Stimulated activated CD8-positive, alpha-beta memory T cell treated with anti-CD3 and anti-CD28 coated beads, Interleukin-7, amount 100 ng/mL, for 48 hours (primary cell): ENCODE data around the gene OSBPL6.
"Not testable (repeated sequence)": the region's sequence is repeated elsewhere in the genome, so short reads cannot be mapped to it uniquely, and the experiment has no call there.

Experiments
- DNase-seq, 2 donors: peaks; one replicate each; pipeline ENCODE4 v3.0.0-alpha.2; 2020; ENCODE audit warnings: low read depth in 1 of 2; ENCODE audit errors: extremely low read depth in 1 of 2

OSBPL6 gene

DNA sequence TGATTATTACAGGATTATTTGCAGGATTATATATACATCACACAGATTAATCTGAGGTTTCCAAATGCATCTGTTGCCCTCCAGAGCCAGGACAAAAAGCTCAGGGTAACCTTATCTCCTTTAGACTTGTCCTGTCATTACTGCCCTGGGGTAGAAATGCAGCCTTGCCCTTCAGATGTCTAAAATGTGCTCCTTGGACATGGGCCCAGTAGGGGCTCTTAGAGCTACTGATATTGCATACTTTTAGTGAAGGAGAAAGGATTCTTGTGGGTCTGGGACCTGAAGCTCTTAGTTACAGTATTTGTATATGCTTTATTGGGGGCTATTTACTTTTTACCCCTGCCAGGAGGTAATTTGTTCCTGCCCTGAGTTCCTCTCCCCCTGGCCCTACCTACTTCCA, 200.5 kb downstream of the OSBPL6 start:
- DNase-seq, result no peak

DNA sequence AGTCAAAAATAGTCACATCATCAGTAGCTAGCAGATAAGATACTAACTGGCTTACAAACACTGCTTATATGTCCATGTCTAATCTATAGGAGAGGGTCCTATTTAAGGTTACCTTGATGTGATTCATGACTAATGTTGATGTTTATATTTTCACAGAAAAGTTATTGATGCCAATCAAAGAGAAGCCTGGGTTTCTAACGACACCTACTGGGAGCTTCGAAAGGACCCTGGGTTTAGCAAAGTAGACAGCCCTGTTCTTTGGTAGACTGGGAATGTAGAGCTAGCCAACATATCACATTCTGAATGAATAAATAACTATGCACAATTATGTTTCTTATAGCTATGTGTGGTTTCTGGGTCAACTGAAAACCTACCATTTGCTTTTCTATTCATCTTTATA, 201.0 kb downstream of the OSBPL6 start:
- no peak for DNase-seq

DNA sequence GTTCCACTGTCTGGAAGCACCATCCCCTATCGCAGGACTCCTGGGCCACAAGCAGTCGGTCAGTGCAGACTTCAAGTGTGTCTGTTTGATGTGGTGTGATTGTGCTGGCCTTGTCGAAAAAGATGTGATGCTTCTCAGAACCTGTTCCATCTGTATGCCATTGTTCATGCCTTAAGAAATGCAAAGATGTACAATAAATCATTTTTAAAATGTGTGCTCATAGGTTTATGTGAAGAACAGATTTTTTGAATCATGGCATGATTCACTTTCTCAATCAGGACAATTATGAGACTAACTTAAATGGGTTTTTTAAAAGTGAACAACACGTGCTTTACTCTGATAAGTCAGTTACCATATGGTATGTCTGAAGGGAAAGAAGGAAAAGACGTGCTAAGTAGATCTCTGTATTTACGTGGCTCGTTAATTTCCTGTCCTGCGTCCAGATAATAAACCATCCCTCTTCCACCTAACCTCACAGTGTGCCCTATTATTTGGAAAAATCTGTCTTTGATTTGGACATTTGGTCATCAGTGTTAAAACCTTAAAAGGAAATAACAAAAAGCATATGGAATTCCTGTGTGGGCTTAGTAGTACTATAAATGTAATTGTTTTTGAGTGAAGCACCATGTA, 201.7 kb downstream of the OSBPL6 start:
- DNase-seq, result no peak

DNA sequence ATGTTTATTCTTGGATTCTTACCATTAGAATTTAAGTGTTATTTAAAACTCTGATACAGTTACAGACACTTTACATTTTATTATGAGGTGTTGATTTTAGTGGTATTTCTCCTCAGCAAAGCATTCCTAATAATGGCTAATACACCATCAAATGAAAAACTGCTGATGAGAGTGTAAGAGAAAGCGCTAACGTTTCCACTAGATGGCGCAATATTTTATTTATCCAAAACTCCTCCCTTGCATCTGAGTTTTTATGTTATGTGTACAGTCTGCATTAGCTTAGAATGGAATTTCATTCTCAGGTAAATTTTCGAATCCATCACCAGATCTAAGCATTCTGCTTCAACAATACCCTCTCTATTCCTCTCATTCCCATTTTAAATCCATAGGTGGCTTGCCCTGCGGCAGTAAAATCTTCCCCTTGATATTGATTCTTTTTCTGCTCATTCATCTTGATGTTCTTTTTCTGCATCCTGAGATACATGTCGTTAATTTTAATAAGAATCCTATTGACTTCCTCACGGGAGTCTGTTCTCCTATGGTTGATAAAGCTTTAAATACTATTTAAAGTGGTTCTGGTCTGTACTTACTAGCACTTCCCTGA, 202.8 kb downstream of the OSBPL6 start:
- no peak for DNase-seq

DNA sequence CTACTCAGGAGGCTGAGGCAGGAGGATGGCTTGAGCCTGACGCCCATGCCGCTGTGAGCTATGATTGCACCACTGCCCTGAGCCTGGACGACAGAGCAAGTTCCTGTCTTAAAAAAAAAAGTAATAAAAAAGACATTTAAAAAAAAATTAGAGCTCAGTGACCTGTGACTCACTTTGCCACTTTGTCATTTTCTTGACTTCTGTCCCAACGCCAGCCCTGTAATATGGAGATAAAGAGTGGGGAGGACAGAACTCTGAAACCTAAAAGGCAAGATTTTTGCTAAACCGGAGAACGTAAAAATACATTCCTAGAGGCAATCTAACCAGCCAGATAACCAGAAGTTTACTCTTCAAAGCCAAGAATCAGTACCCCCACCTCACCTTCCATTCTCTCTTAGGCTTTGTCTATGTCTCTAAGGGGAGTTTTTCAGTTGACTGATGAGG, 207.7 kb downstream of the OSBPL6 start:
- DNase-seq, result no peak

DNA sequence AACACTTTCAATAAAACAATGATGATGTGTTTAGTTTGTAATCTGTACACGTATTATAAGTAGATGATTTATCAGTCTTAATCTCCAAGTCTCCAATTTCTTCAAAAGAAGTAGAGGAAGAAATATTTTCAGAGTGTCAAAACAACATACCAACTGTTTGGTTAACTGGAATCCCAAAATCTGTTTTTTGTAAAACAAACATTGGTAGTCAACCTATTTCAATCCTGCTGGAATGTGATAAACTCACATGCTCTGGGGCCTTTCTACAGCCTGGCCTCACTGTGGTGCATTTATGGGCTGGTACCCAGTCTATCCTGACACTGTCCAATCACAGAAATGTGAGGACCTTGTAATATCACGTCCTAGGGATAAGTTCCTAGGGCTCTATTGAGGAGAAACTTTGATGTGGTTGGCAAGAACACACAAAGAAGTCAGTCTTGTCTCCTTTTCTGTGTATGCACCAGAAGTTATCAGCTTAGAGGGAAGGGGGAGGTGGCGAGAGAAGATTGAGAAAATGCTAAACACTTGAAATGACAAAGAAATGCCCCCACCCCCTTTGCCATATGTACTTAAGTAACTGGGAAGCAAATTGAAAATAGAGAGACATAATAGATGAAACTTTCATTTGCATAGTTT, 209.5 kb downstream of the OSBPL6 start:
- no peak for DNase-seq

DNA sequence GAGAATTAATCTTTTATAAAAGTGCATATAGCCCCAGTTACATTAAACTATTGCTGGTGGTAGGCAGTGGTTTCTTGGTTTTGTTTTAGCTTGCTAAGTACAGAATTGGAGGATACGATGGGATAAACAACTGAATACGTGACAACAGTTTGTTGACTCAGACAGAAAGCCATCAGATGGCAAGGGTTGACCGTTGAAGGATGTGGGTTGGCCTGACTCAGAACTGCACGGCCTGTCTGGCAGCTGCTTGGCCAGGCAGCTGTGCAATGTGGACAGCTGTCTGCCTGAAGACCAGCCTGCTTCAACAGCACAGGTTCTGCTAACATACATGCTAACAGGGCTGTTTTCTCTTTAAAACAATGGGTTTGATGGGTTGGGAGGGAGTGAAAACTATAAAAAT, 210.1 kb downstream of the OSBPL6 start:
- peak; percentile 13 to 16 for DNase-seq

DNA sequence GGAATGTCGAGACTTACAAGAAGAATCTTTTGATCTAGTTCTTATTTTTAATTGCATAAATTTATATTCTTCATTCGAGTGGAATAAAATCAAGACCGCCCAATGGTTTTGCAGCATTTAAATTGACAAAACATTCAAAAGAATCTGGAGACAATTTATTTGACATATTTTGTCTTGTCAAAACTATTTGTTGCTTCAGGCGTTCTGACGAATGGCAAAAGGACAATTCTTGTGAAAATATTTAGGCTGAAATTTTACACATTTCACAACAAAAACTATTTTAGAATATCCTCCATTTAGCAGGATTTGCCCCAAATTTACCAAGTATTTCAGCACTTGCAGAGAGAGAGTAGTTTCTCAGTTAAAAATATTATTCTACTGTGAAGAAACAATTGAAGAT, 214.9 kb downstream of the OSBPL6 start:
- DNase-seq, result no peak

DNA sequence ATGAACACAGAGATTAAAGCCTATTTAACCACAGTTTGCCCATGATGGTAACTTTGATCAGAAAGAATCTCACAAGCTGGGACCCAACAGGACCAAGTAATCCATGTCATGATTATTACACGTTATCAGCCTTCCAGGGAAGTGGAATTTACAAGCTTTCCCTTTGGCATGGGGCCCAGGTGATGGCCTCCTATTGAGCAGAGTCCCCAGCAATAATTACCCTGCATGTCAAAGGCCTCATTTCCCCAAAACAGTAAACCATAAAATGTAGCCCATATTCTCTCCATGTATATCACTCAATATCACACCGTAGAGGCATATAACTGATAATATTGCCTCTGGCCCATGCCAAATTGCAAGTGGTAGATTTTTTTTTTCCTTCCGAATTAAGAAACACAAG, 217.7 kb downstream of the OSBPL6 start:
- DNase-seq, result no peak

DNA sequence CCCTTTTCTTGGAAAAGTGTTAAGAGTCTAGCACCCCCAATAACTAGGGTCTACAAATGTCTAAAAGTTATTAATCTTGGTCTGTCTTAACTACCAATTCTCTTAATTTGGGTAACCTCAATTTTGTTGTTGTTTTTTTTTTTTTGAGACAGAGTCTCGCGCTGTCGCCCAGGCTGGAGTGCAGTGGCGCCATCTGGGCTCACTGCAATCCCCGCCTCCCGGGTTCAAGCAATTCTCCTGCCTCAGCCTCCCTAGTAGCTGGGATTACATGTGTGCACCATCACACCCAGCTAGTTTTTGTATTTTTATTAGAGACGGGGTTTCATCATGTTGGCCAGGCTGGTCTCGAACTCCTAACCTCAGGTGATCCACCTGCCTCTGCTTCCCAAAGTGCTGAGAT, 218.1 kb downstream of the OSBPL6 start:
- DNase-seq, result not testable (repeated sequence)

DNA sequence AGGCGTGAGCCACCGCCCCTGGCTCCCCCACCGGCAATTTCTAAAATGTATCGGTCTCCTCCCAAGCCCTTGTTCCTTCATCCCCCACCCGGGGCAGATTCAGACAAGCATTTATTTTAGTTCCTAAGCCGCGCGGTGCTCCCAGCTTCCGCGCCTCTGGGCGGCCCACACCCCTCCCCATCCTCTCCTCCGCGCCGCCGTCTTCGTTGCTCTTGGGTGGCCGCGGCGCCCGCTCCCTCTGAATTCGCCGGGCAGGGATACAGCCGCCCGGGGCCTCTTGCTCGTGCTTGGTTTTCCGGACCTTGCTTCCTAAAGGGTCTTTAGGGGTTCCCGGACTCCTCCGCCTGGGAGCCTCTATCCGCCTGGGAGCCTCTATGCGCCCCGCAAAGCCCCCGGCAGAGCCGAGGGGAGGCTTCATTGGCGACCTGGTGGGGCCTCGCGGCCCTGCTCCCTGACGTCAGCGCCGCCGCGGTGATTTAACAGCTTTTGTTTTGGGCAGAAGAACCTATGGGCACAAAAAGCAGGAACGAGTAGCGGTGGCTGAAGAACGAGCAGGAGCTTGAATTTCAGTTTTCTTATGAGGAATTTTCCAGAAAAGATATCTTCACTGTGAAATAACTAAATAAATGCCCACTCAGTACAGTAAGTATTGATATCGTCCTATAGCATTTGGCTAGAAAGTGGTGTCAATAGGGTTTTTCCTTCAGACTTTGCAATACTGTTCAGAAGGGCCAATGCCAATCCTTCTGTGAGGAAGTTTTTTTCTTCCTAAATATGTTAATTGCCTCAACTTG, 219.4 kb downstream of the OSBPL6 start:
- peak; percentile 61 to 68 for DNase-seq

DNA sequence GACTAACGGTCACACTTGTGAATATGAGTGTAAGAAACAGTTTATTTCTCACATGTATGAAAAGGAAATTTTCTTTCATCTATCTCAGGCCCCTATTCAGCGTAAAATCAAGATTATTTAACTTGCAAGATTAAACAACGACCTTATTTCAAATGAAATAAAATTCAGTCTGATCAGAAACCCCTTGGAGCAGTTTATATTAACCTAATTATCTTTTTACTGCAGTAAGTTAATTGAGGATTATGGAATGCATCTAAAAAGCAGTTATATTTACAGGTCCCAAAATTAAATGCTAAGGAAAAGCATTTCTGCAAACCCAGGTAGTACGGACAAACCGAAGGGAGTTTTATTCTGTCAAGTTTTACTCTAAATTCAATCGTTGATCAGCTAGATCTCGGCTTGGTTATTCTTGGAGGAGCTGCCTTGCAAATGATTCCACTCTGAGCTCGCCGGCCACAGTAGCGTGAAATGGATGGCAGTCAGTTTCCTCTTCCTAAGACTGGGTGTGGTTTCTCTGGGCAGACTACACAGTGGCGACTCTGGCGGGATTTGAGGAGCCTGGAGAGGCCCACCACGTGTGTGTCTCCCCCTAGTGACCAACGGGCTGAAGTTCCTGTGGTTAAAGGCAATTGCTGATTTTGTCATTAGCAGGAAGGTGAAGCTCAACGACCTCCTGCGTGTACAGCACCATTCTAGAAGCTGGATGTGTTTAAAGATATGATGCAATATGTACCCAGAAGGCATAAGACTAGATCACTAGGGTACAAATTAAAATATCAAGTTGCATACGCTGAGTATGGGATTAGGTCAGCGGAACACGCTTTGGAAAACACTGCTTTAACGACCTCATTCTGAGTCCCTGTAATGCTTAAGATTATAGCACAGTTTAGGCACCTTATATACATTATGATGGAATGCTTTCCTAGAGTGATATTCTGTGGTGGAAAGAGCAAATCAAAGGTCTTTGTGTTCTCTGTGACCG, 220.2 kb downstream of the OSBPL6 start:
- peak; percentile 62 to 77 for DNase-seq

DNA sequence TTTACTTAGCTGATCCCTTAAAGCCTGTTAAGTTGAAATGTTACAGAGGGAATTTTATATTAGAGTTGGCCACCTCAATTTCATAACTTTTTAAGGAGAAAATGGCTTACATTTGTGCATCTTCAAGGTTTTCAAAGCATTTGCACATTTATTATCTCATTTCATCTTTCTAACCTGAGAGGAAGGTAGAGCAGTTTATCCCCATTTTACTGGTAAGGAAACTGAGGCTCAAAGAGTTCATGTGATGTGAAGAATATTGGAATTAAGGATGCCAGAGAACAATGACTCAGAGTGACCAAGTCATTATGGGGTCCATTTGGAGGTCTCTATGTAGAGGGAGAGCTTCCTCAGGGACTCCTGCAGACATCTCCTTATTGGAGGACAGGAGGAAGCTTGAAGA, 221.7 kb downstream of the OSBPL6 start:
- no peak for DNase-seq

DNA sequence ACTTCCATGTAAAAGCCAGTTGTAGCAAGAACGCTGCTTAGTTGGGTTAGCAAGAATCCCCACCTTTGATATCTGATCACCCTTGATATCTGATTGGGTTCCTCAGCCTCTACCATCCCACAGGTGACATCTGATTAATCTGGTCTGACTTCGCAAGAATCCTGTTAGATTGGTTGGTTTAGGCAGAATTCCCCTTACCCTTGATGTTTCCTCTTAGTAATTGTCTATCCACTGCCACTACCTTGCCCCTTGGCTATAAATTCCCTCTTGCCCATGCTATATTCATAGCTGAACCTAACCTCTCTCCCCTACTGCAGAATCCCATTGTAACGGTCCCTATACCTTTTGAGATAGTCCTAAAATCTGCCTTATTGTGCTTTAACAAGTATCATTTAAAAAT, 223.6 kb downstream of the OSBPL6 start:
- DNase-seq, result no peak

DNA sequence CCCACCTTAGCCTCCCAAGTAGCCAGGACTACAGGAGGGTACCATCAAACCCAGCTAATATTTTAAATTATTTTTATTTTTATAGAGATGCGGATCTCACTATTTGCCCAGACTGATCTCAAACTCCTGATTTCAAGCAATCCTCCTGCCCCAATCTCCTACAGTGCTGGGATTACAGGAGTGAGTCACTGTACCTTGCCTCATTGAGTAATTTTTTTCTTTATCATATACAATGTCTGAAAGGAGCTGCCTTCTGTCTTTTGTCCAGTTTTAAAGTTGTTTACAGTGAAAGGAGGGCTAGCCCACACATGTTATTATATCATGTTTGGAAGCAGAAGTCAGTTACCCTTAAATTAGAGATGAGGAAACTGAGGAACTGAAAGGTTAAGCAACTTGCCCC, 224.1 kb downstream of the OSBPL6 start:
- DNase-seq, result no peak

DNA sequence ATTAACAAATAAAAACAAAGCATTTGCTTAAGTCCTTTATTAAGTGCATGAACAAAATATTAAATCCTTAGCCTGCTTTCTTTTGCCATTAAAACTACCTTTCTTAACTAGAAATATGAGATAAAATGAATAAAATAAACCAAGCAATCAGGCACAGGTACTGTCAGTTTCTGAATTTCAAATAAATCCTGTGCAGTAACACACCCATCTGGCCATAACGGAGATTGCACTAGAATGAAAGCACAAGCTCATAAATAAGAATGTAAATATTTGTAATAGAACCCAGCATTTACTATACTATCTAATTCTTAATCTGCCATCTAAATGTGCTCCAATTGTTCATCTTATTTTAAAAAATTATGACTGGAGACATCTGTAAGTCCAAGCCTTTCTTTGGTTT, 224.8 kb downstream of the OSBPL6 start:
- no peak for DNase-seq

DNA sequence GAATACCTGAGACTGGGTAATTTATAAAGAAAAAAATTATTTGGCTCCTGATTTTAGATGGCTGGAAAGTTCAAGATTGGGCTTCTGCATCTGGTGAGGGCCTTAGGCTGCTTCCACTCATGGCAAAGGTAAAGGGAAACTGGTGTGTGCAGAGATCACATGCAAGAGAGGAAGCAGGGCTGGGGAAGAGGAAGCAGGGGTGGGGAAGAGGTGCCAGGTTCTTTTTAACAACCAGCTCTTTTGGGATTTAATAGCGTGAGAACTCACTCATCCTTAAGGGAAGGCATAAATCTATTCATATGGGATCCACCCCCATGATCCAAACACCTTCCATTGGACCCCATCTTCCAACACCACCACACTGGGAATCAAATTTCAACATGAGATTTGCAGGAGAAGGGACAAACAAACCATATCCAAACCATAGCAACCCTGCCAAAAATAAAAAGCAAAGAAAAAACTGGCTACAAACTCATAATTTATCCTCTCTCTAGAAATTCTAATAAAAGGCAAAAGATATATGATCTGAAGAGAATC, 226.2 kb downstream of the OSBPL6 start:
- DNase-seq, result no peak

DNA sequence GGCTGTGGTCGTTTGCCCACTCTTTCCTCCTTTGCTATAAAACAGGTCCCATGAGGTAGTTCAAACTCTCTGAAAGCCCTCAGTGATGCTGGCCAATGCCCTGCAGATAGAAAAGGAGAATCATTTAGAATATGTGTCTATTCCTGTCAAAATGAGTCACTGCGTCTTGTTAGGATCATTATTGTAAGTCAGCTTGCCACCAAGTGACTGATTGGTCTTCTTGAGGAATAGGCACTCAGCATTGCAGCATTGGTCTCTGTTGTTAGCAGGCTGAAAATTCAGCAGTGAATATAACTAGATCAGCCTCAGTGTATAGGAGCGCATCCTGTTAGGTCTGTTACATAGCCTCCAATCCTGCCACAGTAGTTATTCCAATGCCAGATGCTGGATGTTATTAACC, 227.8 kb downstream of the OSBPL6 start:
- no peak for DNase-seq

DNA sequence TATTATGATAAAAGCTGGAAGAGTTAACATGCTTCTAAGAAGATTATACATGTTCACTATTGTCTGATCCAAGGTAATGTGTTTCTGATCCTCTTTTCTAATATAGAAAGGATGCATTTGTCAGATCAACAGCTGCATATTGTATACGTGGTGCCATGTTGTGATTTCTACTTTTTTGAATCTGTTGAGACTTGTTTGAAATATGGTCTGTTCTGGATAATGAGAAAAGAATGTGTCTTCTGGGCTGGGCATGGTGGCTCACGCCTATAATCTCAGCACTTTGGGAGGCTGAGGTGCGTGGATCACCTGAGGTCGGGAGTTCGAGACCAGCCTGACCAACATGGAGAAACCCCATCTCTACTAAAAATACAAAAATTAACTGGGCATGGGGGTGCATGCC, 229.4 kb downstream of the OSBPL6 start:
- not testable (repeated sequence) for DNase-seq

DNA sequence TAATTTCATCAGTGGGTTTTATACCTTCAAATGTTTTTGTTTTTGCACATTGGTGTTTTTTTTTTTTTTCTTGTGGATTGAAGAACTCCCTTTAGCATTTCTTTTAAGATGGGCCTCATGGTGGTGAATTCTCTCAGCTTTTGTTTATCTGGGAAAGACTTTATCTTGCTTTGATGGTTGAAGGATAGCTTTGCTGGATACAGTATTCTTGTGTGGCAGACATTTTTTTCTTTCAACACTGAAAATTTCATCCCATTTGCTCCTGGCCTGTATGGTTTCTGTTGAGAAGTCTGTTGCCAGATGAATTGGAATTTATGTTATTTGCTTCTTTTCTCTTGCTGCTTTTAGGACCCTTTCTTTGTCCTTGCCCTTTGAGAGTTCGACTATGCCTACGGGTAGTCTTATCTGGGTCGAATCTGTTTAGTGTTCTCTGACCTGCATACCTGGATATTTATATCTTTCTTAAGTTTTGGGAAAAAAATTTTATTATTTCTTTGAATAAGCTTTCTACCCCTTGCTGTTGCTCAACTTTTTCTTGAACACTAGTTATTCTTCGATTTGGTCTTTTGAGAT, 231.0 kb downstream of the OSBPL6 start:
- no peak for DNase-seq
